Trophoblast cell (in vitro differentiated cells and primary cell): ENCODE measurements around the gene CD79B.

Experiments used
- DNase-seq, 2 donors: peaks; one replicate each; pipeline ENCODE4 v3.0.0-alpha.2; 2016
- H2AFZ ChIP-seq: 2 replicates; pipeline ENCODE4 v1.6.1; 2013; ENCODE audit warnings: low read length, moderate library complexity, mild to moderate bottlenecking; ENCODE audit not compliant: insufficient read depth, poor library complexity
- H2AK5ac ChIP-seq: 2 replicates; pipeline ENCODE4 v1.6.1; 2013; ENCODE audit warnings: mild to moderate bottlenecking, low read length
- H2BK120ac ChIP-seq: 2 replicates; pipeline ENCODE4 v1.6.1; 2013; ENCODE audit warnings: low read length, mild to moderate bottlenecking, moderate library complexity; ENCODE audit not compliant: insufficient read depth, poor library complexity
- H2BK12ac ChIP-seq: 2 replicates; pipeline ENCODE4 v1.6.1; 2013; ENCODE audit warnings: mild to moderate bottlenecking, low read length, moderate library complexity
- H2BK5ac ChIP-seq: 2 replicates; pipeline ENCODE4 v1.6.1; 2013; ENCODE audit warnings: low read length, low read depth, moderate library complexity, mild to moderate bottlenecking; ENCODE audit not compliant: poor library complexity
- H3K14ac ChIP-seq: 2 replicates; pipeline ENCODE4 v1.6.1; 2013; ENCODE audit warnings: mild to moderate bottlenecking, low read length
- H3K18ac ChIP-seq: 2 replicates; pipeline ENCODE4 v1.6.1; 2013; ENCODE audit warnings: mild to moderate bottlenecking, low read length
- H3K23ac ChIP-seq: 2 replicates; pipeline ENCODE4 v1.6.1; 2013; ENCODE audit warnings: low read length
- H3K27ac ChIP-seq: 2 replicates; pipeline ENCODE4 v1.5.1; 2013; ENCODE audit warnings: low read depth, mild to moderate bottlenecking, inconsistent platforms, low read length, moderate library complexity
- H3K27me3 ChIP-seq: 2 replicates; pipeline ENCODE4 v1.6.1; 2013; ENCODE audit warnings: inconsistent platforms, mild to moderate bottlenecking, low read length, moderate library complexity; ENCODE audit not compliant: insufficient read depth
- H3K36me3 ChIP-seq, 2 experiments: 1 replicate in 1 of 2; 2 replicates in 1 of 2; pipeline ENCODE4 v1.6.1; 2013; ENCODE audit warnings: low read length in 2 of 2, mild to moderate bottlenecking in 2 of 2, moderate library complexity in 1 of 2; ENCODE audit not compliant: insufficient read depth in 2 of 2, control insufficient read depth in 1 of 2
- H3K4ac ChIP-seq: 2 replicates; pipeline ENCODE4 v1.6.1; 2013; ENCODE audit warnings: low read depth, mild to moderate bottlenecking, low read length, moderate library complexity
- H3K4me1 ChIP-seq, 2 experiments: 1 replicate in 1 of 2; 2 replicates in 1 of 2; pipeline ENCODE4 v1.6.1; 2013; ENCODE audit warnings: low read length in 2 of 2, mild to moderate bottlenecking in 2 of 2, moderate library complexity in 1 of 2; ENCODE audit not compliant: insufficient read depth in 2 of 2, control insufficient read depth in 1 of 2
- H3K4me2 ChIP-seq: 2 replicates; pipeline ENCODE4 v1.6.1; 2013; ENCODE audit warnings: inconsistent platforms, mild to moderate bottlenecking, low read length, moderate library complexity
- H3K4me3 ChIP-seq: 2 replicates; pipeline ENCODE4 v1.5.1; 2013; ENCODE audit warnings: mild to moderate bottlenecking, low read depth, low read length, inconsistent platforms
- H3K79me1 ChIP-seq: one replicate; pipeline ENCODE4 v1.6.1; 2013; ENCODE audit warnings: low read length
- H3K79me2 ChIP-seq: 2 replicates; pipeline ENCODE4 v1.6.1; 2013; ENCODE audit warnings: low read length, mild to moderate bottlenecking; ENCODE audit not compliant: control insufficient read depth, insufficient read depth, poor library complexity
- H3K9ac ChIP-seq: 2 replicates; pipeline ENCODE4 v1.6.1; 2013; ENCODE audit warnings: mild to moderate bottlenecking, low read length
- H3K9me3 ChIP-seq: 2 replicates; pipeline ENCODE4 v1.6.1; 2013; ENCODE audit warnings: low read depth, mild to moderate bottlenecking, control low read depth, inconsistent platforms, low read length; ENCODE audit not compliant: insufficient read depth
- H4K12ac ChIP-seq: 2 replicates; pipeline ENCODE4 v1.6.1; 2013; ENCODE audit warnings: low read depth, mild to moderate bottlenecking, low read length, moderate library complexity
- H4K8ac ChIP-seq: 2 replicates; pipeline ENCODE4 v1.6.1; 2013; ENCODE audit warnings: low read depth, mild to moderate bottlenecking, low read length, moderate library complexity
- H4K91ac ChIP-seq: one replicate; pipeline ENCODE4 v1.6.1; 2013; ENCODE audit warnings: low read depth, mild to moderate bottlenecking, low read length, moderate library complexity
- WGBS: extraction: QIAGEN DNeasy Blood & Tissue Kit; methylation state at CpG from one replicate; pipeline ENCODE4 v1.1.7; 2013; ENCODE audit warnings: missing lambda C conversion rate; ENCODE audit not compliant: insufficient read length, insufficient coverage; ENCODE audit errors: extremely low coverage; 5-methylcytosine and 5-hydroxymethylcytosine counted together

CD79B gene

GRCh38 chr17:63974594-63975192 lies 42.6 kb upstream of the CD79B start:
- Histone ChIP-seq H2AFZ (no peak overlapping the region), H2BK5ac (no peak overlapping the region), H3K4ac (no peak overlapping the region), H3K79me1 (no peaks in the 10 kb centered on the region), H3K27ac (no peak overlapping the region), H3K36me3 (no peaks in the 10 kb centered on the region), H3K18ac (no peak overlapping the region), H3K14ac (no peak overlapping the region), H2BK12ac (no peak overlapping the region), H3K4me1 (peaks cover 0 to 10% of the 10 kb centered on the region in 2 experiments), H3K27me3 (no peaks in the 10 kb centered on the region), H4K8ac (no peak overlapping the region), H3K79me2 (no peaks in the 10 kb centered on the region), H4K91ac (no peak overlapping the region), H3K4me2 (no peak overlapping the region), H3K23ac (peak overlapping the region; percentile 1), H3K9ac (no peak overlapping the region), H2AK5ac (no peak overlapping the region), H4K12ac (no peak overlapping the region), H3K4me3 (no peak overlapping the region), H2BK120ac (no peak overlapping the region), H3K9me3 (peaks cover 5% of the 10 kb centered on the region)
- DNase-seq, result peak in 1 of 2 donors; percentile 21
- WGBS, result no CpG with 5 or more reads among the region's 10 CpGs

GRCh38 chr17:63973930-63974593 lies 41.9 kb upstream of the CD79B start:
- no peak overlapping the region for H3K18ac ChIP-seq
- H2AK5ac ChIP-seq, result no peak overlapping the region
- H3K4me3 ChIP-seq, result no peak overlapping the region
- WGBS, result no CpG with 5 or more reads among the region's 12 CpGs
- H2BK5ac ChIP-seq, result no peak overlapping the region
- no peak overlapping the region for H3K27ac ChIP-seq
- no peak overlapping the region for H4K8ac ChIP-seq
- H3K4ac ChIP-seq, result no peak overlapping the region
- no peak overlapping the region for H2AFZ ChIP-seq
- H3K23ac ChIP-seq, result no peak overlapping the region
- no peak overlapping the region for H3K4me2 ChIP-seq
- no peak overlapping the region for H3K14ac ChIP-seq
- no peak overlapping the region for H2BK12ac ChIP-seq
- no peak overlapping the region for H2BK120ac ChIP-seq
- no peaks in the 10 kb centered on the region for H3K79me1 ChIP-seq
- H3K27me3 ChIP-seq, result no peaks in the 10 kb centered on the region
- H3K79me2 ChIP-seq, result no peaks in the 10 kb centered on the region
- no peak for DNase-seq
- no peak overlapping the region for H4K91ac ChIP-seq
- H3K36me3 ChIP-seq, result no peaks in the 10 kb centered on the region
- H3K4me1 ChIP-seq, result peaks cover 0 to 10% of the 10 kb centered on the region in 2 experiments
- H3K9me3 ChIP-seq, result peaks cover 5% of the 10 kb centered on the region
- no peak overlapping the region for H3K9ac ChIP-seq
- no peak overlapping the region for H4K12ac ChIP-seq

- no peak overlapping the region for H3K4ac ChIP-seq
- no peak overlapping the region for H3K18ac ChIP-seq
- H3K23ac ChIP-seq, result no peak overlapping the region
- H2BK120ac ChIP-seq, result no peak overlapping the region
- H4K91ac ChIP-seq, result no peak overlapping the region
- H3K27ac ChIP-seq, result no peak overlapping the region
- no peaks in the 10 kb centered on the region for H3K79me1 ChIP-seq
- DNase-seq, result no peak
- H3K4me1 ChIP-seq, result peaks cover 0 to 10% of the 10 kb centered on the region in 2 experiments
- H3K27me3 ChIP-seq, result no peaks in the 10 kb centered on the region
- H4K12ac ChIP-seq, result no peak overlapping the region
- peaks cover 5% of the 10 kb centered on the region for H3K9me3 ChIP-seq
- H4K8ac ChIP-seq, result no peak overlapping the region
- no peak overlapping the region for H2AFZ ChIP-seq
- no peak overlapping the region for H3K4me3 ChIP-seq
- no CpG with 5 or more reads among the region's 6 CpGs for WGBS
- no peak overlapping the region for H2BK12ac ChIP-seq
- no peaks in the 10 kb centered on the region for H3K36me3 ChIP-seq
- no peak overlapping the region for H3K4me2 ChIP-seq
- no peak overlapping the region for H2BK5ac ChIP-seq
- H3K14ac ChIP-seq, result no peak overlapping the region
- H3K9ac ChIP-seq, result no peak overlapping the region
- no peaks in the 10 kb centered on the region for H3K79me2 ChIP-seq
- no peak overlapping the region for H2AK5ac ChIP-seq
Observed at GRCh38 chr17:63973247-63973646, 41.1 kb upstream of the CD79B start.

- no peak within 1 kb of the TSS for H3K23ac ChIP-seq
- H4K8ac ChIP-seq, result no peak within 1 kb of the TSS
- H3K4me1 ChIP-seq, result peaks cover 0 to 10% of the 10 kb centered on the region in 2 experiments
- H3K18ac ChIP-seq, result no peak within 1 kb of the TSS
- H2BK5ac ChIP-seq, result no peak within 1 kb of the TSS
- WGBS, result no CpG with 5 or more reads among the region's 14 CpGs
- no peak within 1 kb of the TSS for H3K14ac ChIP-seq
- H3K4ac ChIP-seq, result no peak within 1 kb of the TSS
- no peak within 1 kb of the TSS for H3K27ac ChIP-seq
- no peak within 1 kb of the TSS for H2BK120ac ChIP-seq
- H3K79me2 ChIP-seq, result no peaks in the 10 kb centered on the region
- H3K79me1 ChIP-seq, result no peaks in the 10 kb centered on the region
- no peak within 1 kb of the TSS for H2AK5ac ChIP-seq
- H3K9me3 ChIP-seq, result peaks cover 7% of the 10 kb centered on the region
- no peak within 1 kb of the TSS for H3K4me2 ChIP-seq
- no peak within 1 kb of the TSS for H3K9ac ChIP-seq
- no peak within 1 kb of the TSS for H2AFZ ChIP-seq
- no peak within 1 kb of the TSS for H2BK12ac ChIP-seq
- H4K91ac ChIP-seq, result no peak within 1 kb of the TSS
- H3K4me3 ChIP-seq, result no peak within 1 kb of the TSS
- H3K27me3 ChIP-seq, result no peaks in the 10 kb centered on the region
- H3K36me3 ChIP-seq, result no peaks in the 10 kb centered on the region
- no peak within 1 kb of the TSS for H4K12ac ChIP-seq
- DNase-seq, result no peak
Observed at GRCh38 chr17:63972796-63973195, 40.7 kb upstream of the CD79B start, which contains the start of gene SCN4A. TSS of gene SCN4A (minus strand) at chr17:63972918. CDS start at chr17:63972841, 77 bp downstream.
